Activated CD4-positive, alpha-beta T cell treated with anti-CD3 and anti-CD28 coated beads, Interleukin-2, amount 50 U/mL, for 1 hour (primary cell): ENCODE results near the gene CD3G.
A peak's percentile ranks its signal among the peaks of the same experiment; 100 is the strongest.
"Not testable (repeated sequence)": the region's sequence is repeated elsewhere in the genome, so short reads cannot be mapped to it uniquely, and the experiment has no call there.

Experiments used
- DNase-seq: peaks from one replicate; pipeline ENCODE4 v3.0.0-alpha.2; 2020

CD3G gene

DNA sequence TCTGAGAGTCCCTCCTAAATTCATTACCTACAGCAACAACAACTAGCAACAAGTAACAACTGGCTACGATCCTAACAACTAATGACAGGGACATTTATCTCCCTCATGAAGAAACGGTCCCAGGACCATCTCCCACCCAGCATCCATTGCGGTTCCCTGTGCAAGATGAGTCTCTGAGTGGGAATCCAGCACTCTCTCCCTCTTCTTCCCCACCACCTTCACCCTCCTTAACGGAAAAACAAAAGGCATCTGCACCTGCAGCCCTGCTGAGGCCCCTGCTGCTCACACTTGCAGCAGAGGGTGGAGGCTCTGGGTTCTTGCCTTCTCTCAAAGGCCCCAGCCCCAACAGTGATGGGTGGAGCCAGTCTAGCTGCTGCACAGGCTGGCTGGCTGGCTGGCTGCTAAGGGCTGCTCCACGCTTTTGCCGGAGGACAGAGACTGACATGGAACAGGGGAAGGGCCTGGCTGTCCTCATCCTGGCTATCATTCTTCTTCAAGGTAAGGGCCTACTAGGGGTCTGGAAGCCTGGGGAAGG, at the start of gene CD3G:
Gene CD3G, plus strand, starts transcription at position 364 of the 535 bp plus-strand sequence. Its CDS starts 80 bp downstream, at position 444.
- peak; percentile 78 for DNase-seq

DNA sequence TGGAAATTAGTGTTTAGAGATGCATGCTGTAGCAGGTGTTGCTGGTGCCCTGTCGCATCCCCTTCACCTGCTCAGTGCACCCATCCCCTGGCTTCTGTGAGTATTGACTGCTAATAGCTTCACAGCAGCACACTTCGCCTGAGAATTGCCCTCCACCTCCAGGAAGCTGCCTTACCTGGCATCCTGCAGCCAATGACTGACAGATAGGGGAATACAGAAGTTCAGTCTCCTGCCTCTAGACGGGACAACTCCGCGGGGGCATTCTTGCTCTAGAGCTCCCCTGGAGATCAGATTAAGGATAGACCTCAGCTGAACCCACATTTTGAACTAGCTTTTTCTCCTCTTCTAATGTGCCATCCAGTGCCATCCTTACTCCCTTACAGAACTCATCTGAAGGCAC, 48.9 kb upstream of the CD3G start:
- DNase-seq = no peak

DNA sequence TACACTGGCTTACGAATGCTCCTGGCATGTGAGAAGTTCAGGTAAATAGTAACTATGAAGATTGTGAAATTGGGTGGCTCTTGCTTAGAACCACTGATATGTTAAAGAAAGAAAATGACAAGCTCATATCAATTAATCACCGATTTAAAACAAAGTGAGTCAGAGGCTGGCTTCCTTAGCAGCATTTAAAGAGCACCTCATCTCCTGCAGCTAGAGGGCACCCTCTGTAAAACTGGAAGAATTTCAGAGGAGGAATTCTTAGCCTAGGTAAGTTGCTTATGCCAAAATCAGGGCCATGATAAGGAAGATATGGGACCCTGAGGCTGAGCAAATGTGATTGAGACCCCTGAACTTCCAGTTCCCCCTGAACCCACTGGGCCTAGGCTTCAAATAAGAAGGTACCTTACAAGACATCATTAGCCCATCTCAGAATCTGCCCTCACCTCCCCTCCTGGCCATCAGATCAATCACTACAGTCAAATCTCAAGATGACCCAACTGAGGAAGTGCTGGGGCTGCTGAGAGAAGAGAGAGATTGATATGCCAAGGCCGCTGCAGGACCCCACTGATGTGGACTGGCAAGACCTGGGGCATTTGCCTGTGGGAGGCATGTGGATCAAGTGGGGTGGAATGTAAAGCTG, 48.2 kb upstream of the CD3G start:
- peak; percentile 46 for DNase-seq

DNA sequence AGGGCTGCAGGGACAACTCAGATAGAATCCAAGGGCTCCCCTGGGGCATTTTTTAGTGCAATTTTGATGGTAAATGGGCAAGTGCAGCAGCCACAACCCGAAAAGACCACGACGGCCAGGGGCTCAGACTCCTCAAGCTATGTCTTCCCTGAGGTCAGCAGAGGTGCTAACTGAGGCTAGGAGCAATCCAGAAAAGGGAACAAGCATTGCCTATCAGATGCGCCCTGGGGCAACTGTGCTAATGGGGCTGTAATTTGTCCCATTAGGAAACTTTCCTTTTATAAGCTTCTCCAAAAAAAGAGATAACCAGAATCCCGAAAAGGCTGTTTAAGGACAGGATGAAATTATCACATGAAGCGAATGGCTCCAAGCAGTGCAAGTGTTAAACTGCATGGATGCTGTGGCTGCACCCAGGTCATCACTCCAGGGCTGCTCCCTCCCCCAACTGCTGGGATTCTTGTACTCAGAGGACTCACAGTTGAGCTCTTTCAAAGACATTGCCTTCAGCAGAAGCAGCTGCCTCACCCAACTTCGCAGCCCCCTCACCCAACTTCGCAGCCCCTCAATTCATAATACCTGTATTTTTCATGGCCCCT, 42.4 kb upstream of the CD3G start:
- DNase-seq = no peak

DNA sequence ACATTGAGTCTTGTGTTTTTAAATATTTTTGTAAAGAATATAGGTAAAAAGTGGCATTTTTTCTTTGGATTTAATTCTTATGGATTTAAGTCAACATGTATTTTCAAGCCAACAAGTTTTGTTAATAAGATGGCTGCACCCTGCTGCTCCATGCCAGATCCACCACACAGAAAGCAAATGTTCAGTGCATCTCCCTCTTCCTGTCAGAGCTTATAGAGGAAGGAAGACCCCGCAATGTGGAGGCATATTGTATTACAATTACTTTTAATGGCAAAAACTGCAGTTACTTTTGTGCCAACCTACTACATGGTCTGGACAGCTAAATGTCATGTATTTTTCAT, 39.9 kb upstream of the CD3G start:
- DNase-seq = no peak

DNA sequence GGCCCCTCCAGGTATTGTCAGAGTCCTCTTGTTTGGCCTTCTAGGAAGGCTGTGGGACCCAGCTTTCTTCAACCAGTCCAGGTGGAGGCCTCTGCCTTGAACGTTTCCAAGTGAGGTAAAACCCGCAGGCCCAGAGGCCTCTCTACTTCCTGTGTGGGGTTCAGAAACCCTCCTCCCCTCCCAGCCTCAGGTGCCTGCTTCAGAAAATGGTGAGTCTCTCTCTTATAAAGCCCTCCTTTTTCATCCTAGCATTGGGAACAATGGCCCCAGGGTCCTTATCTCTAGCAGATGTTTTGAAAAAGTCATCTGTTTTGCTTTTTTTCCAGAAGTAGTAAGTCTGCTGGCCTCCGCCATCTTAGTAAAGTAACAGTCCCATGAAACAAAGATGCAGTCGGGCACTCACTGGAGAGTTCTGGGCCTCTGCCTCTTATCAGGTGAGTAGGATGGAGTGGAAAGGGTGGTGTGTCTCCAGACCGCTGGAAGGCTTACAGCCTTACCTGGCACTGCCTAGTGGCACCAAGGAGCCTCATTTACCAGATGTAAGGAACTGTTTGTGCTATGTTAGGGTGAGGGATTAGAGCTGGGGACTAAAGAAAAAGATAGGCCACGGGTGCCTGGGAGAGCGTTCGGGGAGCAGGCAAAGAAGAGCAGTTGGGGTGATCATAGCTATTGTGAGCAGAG, 39.4 kb upstream of the CD3G start, which contains the start of gene CD3E:
Gene CD3E, plus strand, starts transcription at position 163 of the 681 bp plus-strand sequence. Its CDS starts 223 bp downstream, at position 386.
- DNase-seq = peak; percentile 61

DNA sequence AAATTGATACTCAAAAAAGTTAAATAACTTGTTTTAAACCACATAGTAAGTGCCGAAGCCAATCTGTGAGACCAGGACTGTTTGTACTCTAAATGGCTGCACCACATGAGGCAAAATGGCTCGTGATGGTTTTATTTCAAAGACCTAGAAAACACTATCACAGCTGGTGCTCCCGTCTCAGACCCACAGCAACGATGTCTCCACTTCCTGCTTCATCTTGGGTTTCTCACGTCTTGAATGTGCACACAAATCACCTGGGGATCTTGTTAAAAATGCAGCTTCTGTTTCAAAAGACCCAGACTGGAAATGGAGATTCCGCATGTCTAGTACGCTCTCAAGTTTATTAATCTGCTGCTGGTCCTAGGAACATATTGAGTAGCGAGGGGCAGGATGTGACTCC, 38.4 kb upstream of the CD3G start:
- DNase-seq = peak; percentile 48

DNA sequence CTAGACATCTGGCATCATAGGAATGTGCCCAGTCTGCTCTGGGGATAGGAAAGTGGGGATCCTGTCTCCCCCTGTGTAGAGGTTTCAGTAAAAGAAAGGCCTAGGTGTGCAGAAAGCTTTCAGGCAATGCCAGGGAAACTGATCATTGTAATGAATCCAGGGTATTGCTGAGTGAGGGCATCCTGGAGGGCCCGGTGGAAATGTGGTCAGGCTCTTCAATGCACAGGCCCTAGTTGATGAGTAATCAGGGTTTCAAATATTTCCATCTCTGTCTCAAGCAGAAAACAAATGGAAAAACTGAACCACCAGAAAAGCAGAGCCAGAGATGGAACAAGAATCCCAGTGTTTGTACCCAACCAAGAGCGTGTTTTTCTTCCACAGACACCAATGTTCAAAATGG, 37.6 kb upstream of the CD3G start:
- DNase-seq = peak; percentile 50

DNA sequence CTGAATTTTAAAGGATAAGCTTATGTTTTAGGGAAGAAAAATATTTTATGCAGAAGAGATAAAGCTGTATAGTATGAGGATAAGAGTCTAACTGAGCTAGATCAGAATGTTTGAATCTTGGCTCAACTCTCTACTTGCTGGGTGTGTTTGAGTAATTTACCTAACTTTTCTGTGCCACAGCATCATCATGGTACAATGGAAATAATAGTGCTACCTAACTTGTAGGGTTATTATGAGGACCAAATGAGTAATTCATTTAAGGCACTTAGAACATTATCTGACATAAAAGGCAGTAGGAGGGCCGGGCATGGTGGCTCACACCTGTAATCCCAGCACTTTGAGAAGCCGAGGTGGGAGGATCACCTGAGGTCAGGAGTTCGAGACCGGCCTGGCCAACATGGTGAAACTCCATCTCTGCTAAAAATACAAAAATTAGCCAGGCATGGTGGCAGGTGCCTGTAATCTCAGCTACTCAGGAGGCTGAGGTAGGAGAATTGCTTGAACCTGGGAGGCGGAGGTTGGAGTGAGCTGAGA, 35.1 kb upstream of the CD3G start:
- not testable (repeated sequence) for DNase-seq

DNA sequence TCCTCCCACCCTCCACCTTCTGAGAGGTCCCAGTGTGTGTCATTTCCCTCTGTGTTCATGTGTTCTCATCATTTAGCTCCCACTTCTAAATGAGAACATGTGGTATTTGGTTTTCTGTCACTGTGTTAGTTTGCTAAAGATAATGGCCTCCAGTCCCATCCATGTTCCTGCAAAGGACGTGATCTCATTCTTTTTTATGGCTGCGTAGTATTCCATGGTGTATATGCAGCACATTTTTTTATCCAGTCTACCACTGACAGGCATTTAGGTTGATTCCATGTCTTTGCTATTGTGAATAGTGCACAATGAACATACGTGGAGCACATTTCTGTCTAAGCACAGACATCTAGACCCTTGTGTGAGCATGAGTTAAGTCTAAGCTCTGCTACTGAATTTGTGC, 33.9 kb upstream of the CD3G start:
- no peak for DNase-seq

DNA sequence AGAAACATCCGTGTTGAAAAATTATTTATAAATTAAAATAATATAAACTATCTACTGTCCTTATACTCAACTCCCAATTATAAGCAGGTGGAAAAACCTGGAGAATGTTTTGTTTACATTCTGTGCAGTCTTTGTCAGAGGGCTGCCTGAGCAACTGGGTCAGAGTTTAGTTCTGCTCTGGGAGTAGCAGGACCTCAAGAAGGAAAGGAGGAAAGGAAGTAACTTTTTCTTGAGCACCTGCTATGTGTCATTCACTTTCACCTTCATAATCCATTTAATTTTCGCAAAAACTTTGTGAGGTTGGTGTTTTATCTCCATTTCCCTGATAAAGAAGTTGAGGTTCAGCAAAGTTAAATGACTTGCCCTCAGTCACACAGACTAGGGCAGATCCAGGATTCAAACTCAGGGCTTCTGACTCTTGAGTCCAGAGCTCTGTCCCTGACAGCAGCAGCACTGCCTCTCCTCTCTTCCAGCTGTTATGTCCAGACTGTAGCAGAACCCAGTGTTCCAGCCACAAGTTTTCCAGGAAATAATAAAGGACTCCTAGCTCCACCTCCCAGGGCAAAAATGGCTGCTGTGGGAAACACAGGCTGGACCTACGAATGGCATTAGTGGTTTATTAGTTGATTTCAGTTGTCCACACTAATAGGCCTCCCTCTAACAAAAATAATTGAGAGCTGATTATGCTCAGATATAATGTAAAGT, 33.2 kb upstream of the CD3G start:
- DNase-seq = no peak

DNA sequence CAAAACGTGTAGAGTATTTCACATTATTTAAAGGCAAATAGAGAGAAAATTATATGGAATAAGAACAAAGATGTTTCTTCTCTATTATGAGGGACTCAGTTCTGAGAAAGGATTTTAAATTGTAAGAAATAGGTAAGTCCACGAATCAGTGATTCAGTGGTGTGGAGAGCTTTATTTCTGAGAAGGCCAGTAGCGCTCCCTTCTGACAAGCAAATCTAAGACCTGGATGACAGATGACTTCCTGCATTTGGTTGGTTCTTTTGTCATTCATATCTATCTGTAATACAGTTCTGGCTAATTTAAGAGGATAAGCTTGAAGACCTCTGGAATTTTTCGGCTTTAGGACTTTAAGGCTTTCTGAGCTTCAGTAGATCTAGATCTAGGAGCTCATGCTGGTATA, 32.6 kb upstream of the CD3G start:
- DNase-seq = no peak

DNA sequence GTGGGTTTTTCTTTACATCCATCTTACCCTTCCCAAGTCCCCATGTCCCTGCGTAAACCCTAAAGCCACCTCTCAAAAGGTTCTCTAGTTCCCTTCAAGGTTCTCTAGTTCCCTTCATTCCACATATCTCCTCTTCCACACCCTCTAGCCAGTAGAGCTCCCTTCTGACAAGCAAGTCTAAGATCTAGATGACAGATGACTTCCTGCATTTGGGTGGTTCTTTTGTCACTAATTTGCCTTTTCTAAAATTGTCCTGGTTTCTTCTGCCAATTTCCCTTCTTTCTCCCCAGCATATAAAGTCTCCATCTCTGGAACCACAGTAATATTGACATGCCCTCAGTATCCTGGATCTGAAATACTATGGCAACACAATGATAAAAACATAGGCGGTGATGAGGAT, 31.8 kb upstream of the CD3G start:
- no peak for DNase-seq

DNA sequence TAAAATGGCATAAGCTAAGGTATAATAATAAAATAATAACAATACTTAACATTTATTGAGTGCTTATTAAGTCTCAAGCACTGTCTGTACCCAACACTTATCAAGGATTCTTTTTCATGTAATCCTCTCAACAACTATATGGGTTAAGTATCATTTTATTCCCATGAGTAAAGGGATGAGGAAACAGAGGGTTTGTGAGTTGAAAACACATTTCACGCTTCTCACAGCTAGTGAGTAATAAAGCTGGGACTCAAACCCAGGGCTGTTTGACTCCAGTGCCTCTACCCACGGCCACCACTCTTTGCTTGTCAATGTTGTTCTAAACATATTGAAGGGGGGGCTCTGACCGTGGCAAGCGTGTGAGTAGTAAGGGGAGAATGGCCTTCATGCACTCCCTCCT, 30.9 kb upstream of the CD3G start:
- DNase-seq = no peak

DNA sequence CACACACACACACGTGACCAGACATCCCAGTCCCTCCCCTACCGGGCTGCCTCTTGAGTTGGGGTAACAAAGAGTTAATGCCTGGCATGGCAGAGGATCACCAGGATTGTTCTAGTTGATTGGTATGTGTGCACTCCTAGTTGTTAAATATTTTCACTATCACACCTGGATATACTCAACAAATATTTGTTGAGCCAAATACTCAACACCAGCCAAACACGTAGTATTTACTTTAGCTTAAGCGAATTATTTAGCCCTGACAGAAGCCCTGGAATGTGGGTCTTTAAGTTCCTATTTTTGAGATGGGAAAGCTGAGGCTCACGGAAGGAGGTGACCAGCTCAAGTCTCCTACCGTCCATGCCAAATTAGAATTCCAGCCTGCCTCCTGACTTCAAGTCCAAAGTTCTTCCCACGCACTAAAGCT, 29.1 kb upstream of the CD3G start:
- no peak for DNase-seq

DNA sequence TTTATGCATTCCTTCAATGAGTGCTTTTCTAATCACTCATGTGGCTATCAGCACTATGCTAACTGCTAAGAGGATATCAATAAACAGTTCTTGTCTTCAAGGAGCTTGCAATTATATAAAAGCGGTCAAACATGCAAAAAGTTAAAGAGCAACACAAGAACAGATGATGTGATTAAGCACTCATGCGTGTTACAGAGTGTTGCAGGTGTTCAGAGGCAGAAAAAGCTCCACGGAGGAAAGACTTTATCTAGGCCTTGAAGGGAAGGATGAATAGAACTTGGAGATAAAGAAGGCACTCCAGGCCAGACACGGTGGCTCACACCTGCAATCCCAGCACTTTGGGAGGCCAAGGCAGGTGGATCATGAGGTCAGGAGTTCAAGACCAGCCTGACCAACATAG, 26.0 kb upstream of the CD3G start:
- DNase-seq = no peak

DNA sequence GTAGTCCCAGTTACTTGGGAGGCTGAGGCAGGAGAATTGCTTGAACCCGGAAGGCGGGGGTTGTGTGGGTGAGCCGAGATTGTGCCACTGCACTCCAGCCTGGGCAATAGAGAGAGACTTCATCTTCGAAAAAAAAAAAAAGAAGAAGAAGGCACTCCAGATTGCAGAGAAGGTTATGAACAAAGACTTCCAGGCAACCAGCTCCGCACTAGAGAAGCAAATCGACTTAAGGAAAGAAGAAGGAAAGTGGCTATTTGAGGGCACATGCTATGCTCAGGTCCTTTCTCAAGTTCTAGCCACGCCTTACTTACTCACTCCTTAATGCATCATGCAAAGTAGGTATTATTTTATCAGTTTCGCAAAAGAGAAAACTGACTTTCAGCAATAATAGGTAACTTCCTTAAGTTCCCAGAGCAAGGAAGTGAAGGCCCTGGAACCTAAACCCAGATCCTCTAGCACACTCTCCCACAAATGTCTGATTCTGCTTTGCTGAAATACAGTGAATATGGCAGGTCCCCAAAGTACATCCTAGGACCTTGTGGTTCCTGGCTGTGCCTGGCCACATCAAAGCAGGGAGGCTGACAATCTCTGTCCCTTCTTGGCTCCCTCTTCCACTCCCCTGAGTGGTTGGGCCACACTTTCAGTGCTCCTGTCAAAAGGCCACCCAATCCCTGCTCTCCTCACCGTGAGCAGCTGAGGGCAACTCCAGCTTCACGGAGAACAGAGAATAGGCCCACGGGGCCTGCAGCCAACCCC, 25.4 kb upstream of the CD3G start:
- DNase-seq = no peak

DNA sequence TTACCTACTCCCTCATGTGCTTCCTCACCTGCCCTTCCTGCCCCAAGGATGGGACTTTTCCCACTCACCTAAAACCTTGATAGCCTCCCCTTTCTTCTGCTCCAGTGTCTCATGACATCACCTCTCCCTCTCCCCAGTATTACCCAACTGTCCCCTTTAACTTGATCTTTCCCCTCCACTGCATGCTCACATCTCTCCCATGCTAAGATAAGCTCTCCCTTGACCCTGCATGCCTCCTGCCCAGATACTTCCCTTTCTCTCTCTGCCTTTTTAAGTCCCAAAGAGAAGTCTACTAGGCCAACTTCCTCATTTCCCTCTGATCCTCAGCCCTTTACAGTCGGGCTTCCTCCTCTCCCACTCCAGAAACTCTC, 24.8 kb upstream of the CD3G start:
- DNase-seq = no peak

DNA sequence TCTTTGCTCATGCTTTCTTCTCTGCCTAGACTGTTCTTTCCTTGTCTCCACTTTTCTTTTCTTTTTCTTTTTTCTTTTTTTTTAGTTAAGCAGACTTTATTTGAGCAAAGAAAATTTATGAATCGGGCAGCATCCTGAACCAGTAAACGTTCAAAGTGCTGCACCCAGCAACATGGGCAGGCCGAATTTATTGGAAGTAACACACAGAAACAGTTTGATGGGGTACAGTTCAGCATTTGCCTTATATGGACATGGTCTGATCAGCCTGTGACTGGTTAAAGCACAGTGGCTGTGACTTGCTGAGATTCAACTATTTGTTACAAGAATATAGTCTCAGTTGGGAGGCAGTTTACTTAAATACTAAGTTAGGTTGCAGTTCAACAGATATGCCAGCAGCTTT, 23.6 kb upstream of the CD3G start:
- no peak for DNase-seq

DNA sequence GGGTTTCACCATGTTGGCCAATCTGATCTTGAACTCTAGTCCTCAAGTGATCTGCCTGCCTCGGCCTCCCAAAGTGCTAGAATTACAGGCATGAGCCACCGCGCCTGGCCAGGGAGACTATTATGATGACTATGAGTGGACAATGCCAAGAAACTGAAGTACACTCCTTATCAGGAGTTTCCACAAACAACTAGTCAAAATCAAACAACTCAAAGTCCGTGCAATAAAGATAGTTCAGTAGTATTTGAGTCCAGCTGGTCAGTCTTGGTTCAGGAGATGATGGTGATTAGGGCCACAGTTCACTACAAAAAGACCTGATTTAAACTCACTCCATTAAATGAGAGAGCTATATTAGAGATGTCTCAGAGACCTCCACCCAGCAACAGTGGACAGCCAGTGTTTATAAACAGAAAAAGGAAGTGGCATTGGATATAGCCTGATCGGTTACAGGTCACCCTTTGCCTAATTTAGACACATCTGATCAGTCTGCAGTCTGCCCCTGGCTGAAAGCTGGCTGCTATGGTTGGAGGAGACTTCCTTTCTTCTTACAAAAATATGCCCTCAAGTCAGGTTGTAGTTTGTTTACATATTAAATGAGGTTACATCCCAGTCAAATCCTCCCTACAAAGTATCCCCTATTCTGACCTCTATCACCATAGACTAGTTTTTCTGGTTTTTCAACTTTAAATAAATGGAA, 22.6 kb upstream of the CD3G start:
- no peak for DNase-seq

DNA sequence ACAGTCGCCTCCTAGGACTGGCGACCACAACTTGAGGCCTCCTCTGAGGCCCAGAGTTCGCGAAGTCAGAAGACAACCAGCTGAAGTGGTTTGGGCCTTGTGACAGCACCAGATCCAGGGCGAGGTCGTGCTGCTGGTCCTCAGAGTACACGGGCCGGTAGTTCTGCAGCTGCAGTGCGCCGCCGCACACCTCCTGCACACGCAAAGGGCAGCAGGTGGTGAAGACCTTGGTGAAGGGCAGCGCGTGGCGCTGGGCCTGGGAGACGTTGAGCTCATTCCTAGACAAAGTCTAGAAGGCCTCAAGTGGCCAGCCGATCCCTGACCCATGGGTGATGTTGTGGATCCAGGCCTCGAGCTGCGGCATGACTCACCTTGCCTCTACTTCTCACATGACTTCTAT, 21.4 kb upstream of the CD3G start:
- DNase-seq = no peak

DNA sequence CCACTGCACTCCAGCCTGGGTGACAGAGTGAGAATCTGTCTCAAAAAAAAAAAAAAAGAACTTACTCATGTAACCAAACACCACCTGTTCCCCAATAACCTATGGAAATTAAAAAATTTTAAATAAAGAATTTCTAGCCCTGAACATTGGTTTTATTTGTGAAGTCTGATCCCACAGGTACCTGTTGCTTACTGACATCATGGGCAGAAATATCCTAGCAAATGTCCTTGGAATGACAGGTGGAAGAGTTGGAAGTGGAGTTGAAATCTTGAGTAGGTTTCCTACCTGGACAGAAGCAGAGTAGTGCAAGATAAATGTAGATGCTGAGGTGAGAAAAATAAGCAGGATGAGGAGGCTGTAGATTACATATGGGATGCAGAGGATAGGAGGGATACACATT, 18.9 kb upstream of the CD3G start:
- DNase-seq = no peak
